GM13977 (cell line): ENCODE measurements around the gene NUP107.

Experiments
- DNase-seq: peaks from one replicate; pipeline ENCODE4 v3.0.0; 2012; ENCODE audit warnings: low spot score
- in situ Hi-C: fragments of 300-500 bp; cut with MboI; formaldehyde crosslinking; loops from one replicate; pipeline ENCODE4 v1.12.0; 2022; ENCODE audit warnings: low sequenced_read_pairs, low pct_unique_long_range_greater_than_20kb, mixed read lengths, inconsistent platforms; ENCODE audit not compliant: unreplicated experiment
- TF ChIP-seq, protein P1 (sequence below): IDR thresholded peaks from 2 replicates; pipeline ENCODE4 v1.5.1; 2012; ENCODE audit warnings: mild to moderate bottlenecking, control low read depth; ENCODE audit not compliant: insufficient read depth; ENCODE audit errors: extremely low read depth, missing control alignments

Gene NUP107

DNA sequence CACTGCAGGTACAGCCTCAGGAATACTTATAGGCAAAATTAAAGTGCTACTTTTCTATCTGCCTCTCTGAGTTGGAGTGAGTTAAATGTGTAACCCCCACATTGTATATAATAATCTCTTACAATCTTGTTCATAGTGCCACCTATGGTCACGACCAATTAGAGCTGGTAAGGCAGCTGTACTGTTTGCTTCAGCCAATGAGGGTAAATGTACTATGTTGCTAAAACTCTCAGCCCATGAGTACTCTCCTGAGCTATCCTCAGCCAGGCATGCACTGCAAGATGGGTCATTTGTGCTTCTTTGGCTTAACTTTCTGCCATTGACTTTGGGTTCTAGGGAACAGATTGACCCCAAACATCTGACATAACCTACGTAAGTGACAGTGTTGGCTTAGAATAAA lies 106.2 kb downstream of the NUP107 start:
- peak; percentile 78 for DNase-seq
- TF ChIP-seq, protein P1, sequence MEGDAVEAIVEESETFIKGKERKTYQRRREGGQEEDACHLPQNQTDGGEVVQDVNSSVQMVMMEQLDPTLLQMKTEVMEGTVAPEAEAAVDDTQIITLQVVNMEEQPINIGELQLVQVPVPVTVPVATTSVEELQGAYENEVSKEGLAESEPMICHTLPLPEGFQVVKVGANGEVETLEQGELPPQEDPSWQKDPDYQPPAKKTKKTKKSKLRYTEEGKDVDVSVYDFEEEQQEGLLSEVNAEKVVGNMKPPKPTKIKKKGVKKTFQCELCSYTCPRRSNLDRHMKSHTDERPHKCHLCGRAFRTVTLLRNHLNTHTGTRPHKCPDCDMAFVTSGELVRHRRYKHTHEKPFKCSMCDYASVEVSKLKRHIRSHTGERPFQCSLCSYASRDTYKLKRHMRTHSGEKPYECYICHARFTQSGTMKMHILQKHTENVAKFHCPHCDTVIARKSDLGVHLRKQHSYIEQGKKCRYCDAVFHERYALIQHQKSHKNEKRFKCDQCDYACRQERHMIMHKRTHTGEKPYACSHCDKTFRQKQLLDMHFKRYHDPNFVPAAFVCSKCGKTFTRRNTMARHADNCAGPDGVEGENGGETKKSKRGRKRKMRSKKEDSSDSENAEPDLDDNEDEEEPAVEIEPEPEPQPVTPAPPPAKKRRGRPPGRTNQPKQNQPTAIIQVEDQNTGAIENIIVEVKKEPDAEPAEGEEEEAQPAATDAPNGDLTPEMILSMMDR, result no peak
- in situ Hi-C loops, result no loop called here

DNA sequence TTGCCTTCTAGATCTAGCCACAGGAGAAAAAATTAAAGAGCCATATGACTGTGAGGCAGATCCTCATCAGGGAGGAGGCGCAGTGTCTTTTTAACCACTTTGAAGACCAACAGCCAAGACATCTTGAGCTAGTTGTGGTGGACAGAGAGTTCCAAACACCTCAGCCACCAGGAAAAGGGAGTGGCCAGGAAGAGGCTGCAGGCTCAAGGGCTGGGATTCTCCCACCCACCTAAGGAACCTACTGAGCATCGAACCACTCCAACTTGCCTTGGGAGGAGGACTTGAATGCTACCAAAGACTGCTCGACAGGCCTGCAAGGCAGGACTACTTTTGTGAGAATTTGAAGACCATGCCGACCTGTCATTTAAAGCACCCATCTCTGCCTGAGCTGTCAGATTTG lies 106.7 kb downstream of the NUP107 start:
- TF ChIP-seq, protein P1, result no peak
- in situ Hi-C loops, result no loop called here
- DNase-seq, result no peak

DNA sequence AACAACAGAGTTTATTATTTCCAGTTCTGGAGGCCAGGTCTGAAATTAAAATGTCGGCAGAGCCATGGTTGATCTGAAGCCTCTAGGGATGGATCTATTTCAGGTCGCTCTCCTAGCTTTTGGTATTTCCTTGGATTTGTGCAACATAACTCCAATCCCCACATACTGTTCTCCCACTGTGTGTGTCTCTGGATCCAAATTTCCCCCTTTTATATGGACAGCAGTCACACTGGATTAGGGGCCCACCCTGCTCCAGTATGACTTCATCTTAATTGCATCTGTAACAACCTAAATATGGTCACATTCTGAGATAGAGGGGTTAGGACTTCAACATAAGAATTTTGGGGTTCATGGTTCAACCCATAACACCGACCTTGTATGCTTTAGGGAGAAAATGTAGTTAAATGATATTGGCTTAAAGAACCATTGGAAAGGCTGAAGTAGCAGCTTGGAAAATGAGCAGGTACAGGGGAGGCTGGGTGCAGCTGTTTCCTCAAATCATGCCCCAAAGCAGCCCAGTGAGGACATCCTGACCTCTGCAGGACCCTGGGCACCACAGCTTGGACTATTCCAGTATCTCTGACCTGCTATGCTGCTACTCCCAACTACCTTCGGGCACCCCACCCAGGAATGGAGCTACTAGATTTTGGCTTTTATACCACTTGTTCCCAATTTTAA lies 107.3 kb downstream of the NUP107 start:
- TF ChIP-seq, protein P1, result no peak
- no peak for DNase-seq
- in situ Hi-C loops, result no loop called here

DNA sequence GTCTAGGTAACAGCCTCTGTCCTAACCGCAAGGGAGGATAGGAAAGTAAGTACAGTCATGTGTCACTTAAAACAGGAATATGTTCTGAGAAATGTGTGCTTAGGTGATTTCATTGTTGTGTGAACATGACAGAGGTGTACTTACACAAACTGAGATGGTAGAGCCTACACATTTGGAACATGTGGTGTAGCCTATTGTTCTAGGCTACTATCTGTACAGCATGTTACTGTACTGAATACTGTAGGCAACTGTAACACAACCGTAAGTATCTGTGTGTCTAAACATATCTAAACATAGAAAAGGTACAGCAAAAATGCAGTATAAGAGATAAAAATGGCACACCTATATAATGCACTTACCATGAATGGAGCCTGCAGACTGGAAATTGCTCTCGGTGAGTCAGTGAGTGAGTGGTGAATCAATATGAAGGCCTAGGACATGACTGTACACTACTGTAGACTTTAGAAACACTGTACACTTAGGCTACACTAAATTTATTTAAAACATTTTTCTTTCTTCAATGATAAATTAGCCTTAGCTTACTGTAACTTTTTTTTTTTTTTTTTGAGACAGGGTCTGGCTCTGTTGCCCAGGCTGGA lies 108.0 kb downstream of the NUP107 start:
- in situ Hi-C loops, result no loop called here
- TF ChIP-seq, protein P1, result no peak
- no peak for DNase-seq
